Loucy (cell line): Measurements from ENCODE around the gene APOBEC3G.

Experiments used
- H2AFZ ChIP-seq: fragments of 200-600 bp; sonication (generic); 2 replicates; pipeline ENCODE4 v1.6.0; 2016; ENCODE audit warnings: antibody characterized with exemption, mild to moderate bottlenecking, low read length, moderate library complexity
- H3F3A ChIP-seq: fragments of 200-600 bp; 2 replicates; pipeline ENCODE4 v1.6.0; 2016; ENCODE audit warnings: antibody characterized with exemption, low read depth, mild to moderate bottlenecking
- H3K27me3 ChIP-seq: fragments of 200-600 bp; sonication (generic); 2 replicates; pipeline ENCODE4 v1.6.1; 2014; ENCODE audit warnings: low read length, mild to moderate bottlenecking; ENCODE audit not compliant: insufficient read depth, poor library complexity, severe bottlenecking
- H3K36me3 ChIP-seq: fragments of 200-600 bp; sonication (generic); 2 replicates; pipeline ENCODE4 v1.6.1; 2016; ENCODE audit warnings: low read length; ENCODE audit not compliant: insufficient read depth
- H3K4me1 ChIP-seq: fragments of 200-600 bp; sonication (generic); 2 replicates; pipeline ENCODE4 v1.5.1; 2014; ENCODE audit warnings: low read length, mild to moderate bottlenecking; ENCODE audit not compliant: insufficient read depth, poor library complexity, severe bottlenecking
- H3K4me2 ChIP-seq: fragments of 200-600 bp; sonication (generic); 2 replicates; pipeline ENCODE4 v1.6.0; 2014; ENCODE audit warnings: antibody characterized with exemption, low read length, low read depth, mild to moderate bottlenecking; ENCODE audit not compliant: poor library complexity, severe bottlenecking
- H3K4me3 ChIP-seq: fragments of 200-600 bp; sonication (generic); 2 replicates; pipeline ENCODE4 v1.5.1; 2014; ENCODE audit warnings: low read length, mild to moderate bottlenecking, mixed read lengths; ENCODE audit not compliant: poor library complexity, severe bottlenecking
- H3K79me2 ChIP-seq: fragments of 200-600 bp; sonication (generic); 2 replicates; pipeline ENCODE4 v1.6.1; 2014; ENCODE audit warnings: low read length; ENCODE audit not compliant: insufficient read depth
- H3K9ac ChIP-seq: fragments of 200-600 bp; sonication (generic); 2 replicates; pipeline ENCODE4 v1.6.0; 2014; ENCODE audit warnings: mild to moderate bottlenecking, low read depth, low read length, moderate library complexity; ENCODE audit not compliant: poor library complexity, severe bottlenecking
- H3K9me2 ChIP-seq: fragments of 200-600 bp; sonication (generic); replicated peaks from 2 replicates; pipeline ENCODE4 v1.6.1; 2016; ENCODE audit warnings: low read depth, low read length, mixed read lengths
- H3K9me3 ChIP-seq: fragments of 200-600 bp; sonication (generic); 2 replicates; pipeline ENCODE4 v1.6.1; 2014; ENCODE audit warnings: mild to moderate bottlenecking, antibody characterized with exemption, low read length, low read depth; ENCODE audit not compliant: insufficient read depth
- H4K20me1 ChIP-seq: fragments of 200-600 bp; sonication (generic); 2 replicates; pipeline ENCODE4 v1.6.0; 2014; ENCODE audit warnings: antibody characterized with exemption, low read length, mild to moderate bottlenecking; ENCODE audit not compliant: insufficient read depth, poor library complexity, severe bottlenecking
- EZH2phosphoT487 ChIP-seq: fragments of 200-600 bp; IDR thresholded peaks from 2 replicates; pipeline ENCODE4 v1.6.1; 2018; ENCODE audit warnings: antibody characterized with exemption, mild to moderate bottlenecking, moderate library complexity, borderline replicate concordance
- TF ChIP-seq, protein P1 (sequence below): fragments of 200-600 bp; sonication (generic); conservative IDR thresholded peaks from 2 replicates; pipeline ENCODE4 v1.5.1; 2014; ENCODE audit warnings: mild to moderate bottlenecking, antibody characterized with exemption, low read length

APOBEC3G gene

GRCh38 chr22:39122772-39123470 lies 45.8 kb downstream of the APOBEC3G start:
- H3K9me3 ChIP-seq, result no peaks in the 10 kb centered on the region
- H3K79me2 ChIP-seq, result no peaks in the 10 kb centered on the region
- no peak overlapping the region for H3K4me3 ChIP-seq
- peaks cover 2% of the 10 kb centered on the region for H3K4me1 ChIP-seq
- H3K4me2 ChIP-seq, result no peak overlapping the region
- no peaks in the 10 kb centered on the region for H3F3A ChIP-seq
- H3K9ac ChIP-seq, result no peak overlapping the region
- TF ChIP-seq, protein P1, sequence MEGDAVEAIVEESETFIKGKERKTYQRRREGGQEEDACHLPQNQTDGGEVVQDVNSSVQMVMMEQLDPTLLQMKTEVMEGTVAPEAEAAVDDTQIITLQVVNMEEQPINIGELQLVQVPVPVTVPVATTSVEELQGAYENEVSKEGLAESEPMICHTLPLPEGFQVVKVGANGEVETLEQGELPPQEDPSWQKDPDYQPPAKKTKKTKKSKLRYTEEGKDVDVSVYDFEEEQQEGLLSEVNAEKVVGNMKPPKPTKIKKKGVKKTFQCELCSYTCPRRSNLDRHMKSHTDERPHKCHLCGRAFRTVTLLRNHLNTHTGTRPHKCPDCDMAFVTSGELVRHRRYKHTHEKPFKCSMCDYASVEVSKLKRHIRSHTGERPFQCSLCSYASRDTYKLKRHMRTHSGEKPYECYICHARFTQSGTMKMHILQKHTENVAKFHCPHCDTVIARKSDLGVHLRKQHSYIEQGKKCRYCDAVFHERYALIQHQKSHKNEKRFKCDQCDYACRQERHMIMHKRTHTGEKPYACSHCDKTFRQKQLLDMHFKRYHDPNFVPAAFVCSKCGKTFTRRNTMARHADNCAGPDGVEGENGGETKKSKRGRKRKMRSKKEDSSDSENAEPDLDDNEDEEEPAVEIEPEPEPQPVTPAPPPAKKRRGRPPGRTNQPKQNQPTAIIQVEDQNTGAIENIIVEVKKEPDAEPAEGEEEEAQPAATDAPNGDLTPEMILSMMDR, result no peak
- no peaks in the 10 kb centered on the region for H3K36me3 ChIP-seq
- no peak overlapping the region for H2AFZ ChIP-seq
- H3K9me2 ChIP-seq, result no peaks in the 10 kb centered on the region
- no peaks in the 10 kb centered on the region for H3K27me3 ChIP-seq
- no peaks in the 10 kb centered on the region for H4K20me1 ChIP-seq

DNA sequence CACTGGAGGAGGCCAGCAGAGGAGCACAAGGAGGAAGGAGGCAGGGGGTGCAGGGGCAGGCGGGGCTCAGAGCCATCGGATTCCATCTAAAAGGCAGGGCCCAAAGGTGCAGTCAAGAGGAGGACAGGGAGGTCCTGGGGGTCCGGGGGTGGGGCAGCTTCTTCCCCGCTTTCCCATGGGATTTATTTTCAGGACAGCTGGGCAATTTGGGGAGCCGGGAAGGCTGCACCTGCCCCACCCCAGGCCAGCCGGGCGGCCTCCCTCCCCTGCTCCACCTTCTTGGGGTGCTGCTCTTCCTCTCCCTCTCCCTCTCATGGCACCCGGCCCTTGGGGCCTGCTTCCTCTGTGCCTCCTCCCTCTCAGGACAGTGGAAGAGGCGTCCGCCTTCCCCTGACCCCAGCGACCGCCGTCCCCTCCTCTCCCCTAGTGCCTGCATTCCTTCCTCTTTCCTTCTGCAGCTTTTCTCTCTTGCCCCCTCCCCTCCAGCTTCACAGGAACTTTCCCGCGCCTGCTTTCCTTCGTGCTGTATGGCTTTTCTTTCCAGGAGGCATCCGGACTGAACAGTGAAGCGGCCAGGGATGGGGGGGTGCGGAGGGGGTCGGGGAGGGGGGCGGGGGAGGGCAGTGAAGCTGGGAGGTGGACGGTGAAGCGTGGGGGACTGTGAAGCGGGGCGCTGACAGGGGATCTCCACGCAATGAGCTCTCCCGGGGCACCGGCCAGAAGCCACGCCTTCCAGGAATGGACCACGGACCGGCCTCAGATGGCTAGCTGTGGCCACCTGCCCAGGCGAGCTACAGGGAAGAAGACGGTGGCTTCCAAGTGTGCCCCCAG lies 46.9 kb downstream of the APOBEC3G start:
- Histone ChIP-seq H3F3A (no peaks in the 10 kb centered on the region), H4K20me1 (no peaks in the 10 kb centered on the region), H3K36me3 (no peaks in the 10 kb centered on the region), H3K4me3 (no peak overlapping the region), H3K4me2 (no peak overlapping the region), H3K9me3 (no peaks in the 10 kb centered on the region), H2AFZ (no peak overlapping the region), H3K4me1 (no peaks in the 10 kb centered on the region), H3K79me2 (no peaks in the 10 kb centered on the region), H3K9me2 (no peaks in the 10 kb centered on the region), H3K9ac (no peak overlapping the region), H3K27me3 (no peaks in the 10 kb centered on the region)
- TF ChIP-seq EZH2phosphoT487, result no peak
- TF ChIP-seq, protein P1, result no peak

DNA sequence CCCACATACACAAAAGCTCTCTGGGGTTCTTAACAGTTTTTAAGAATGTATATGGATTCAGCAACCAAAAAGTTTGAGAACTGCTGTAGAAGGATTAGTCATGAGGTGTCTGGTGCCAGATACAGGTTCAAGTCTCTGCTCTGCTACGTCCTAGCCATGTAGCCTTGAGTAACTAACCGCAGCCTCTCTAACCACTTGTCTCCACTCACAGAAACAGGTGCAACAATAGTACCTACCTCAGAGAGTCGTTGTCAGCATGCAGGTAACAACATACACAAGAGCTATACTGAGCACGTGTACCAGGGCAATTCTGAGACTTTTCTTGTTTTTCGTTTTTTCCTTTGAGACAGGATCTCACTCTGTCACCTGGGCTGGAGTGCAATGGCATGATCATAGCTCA lies 48.5 kb downstream of the APOBEC3G start:
- Histone ChIP-seq H3K9me2 (no peaks in the 10 kb centered on the region), H3K9me3 (no peaks in the 10 kb centered on the region), H3K79me2 (no peaks in the 10 kb centered on the region), H3K27me3 (no peaks in the 10 kb centered on the region), H3K9ac (no peak overlapping the region), H3K4me2 (no peak overlapping the region), H3K36me3 (no peaks in the 10 kb centered on the region), H3K4me3 (no peak overlapping the region), H2AFZ (no peak overlapping the region), H4K20me1 (no peaks in the 10 kb centered on the region), H3F3A (no peaks in the 10 kb centered on the region), H3K4me1 (no peaks in the 10 kb centered on the region)
- no peak for TF ChIP-seq EZH2phosphoT487
- TF ChIP-seq, protein P1, result no peak
